ENCODE results near the gene ARRB1. TPM values are rescaled to one million over a fixed set of nuclear protein-coding genes. Genes with fewer than 3 reads are reported as not detected.

Gene ARRB1
- total and polyA plus RNA-seq, 2 of the 13 experiments (the other 11 are each of a cell fraction or from before 2014, with no cell fraction given) = 22.5 to 35.7 TPM

GRCh38 chr11:75241036-75241905 is 110.2 kb downstream of the ARRB1 start (continued):
- TF ChIP-seq CCDC6 (CRISPR knock-in tag; IDR thresholded peaks at IDR 0.05) = peak; percentile 36; the same call in 1 of the 2 replicates
- TF ChIP-seq SPEN (CRISPR knock-in tag; IDR thresholded peaks at IDR 0.05; ENCODE audit: low read depth) = peak; percentile 32; the same call in 1 of the 2 replicates
- TF ChIP-seq SALL2 (CRISPR knock-in tag; IDR thresholded peaks at IDR 0.05) = 0 out of 2 replicates have a peak, but pooled peaks have one; percentile 31
- TF ChIP-seq, protein P1, sequence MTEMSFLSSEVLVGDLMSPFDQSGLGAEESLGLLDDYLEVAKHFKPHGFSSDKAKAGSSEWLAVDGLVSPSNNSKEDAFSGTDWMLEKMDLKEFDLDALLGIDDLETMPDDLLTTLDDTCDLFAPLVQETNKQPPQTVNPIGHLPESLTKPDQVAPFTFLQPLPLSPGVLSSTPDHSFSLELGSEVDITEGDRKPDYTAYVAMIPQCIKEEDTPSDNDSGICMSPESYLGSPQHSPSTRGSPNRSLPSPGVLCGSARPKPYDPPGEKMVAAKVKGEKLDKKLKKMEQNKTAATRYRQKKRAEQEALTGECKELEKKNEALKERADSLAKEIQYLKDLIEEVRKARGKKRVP (CRISPR knock-in tag; IDR thresholded peaks at IDR 0.05) = no peak
- TF ChIP-seq, protein P2, sequence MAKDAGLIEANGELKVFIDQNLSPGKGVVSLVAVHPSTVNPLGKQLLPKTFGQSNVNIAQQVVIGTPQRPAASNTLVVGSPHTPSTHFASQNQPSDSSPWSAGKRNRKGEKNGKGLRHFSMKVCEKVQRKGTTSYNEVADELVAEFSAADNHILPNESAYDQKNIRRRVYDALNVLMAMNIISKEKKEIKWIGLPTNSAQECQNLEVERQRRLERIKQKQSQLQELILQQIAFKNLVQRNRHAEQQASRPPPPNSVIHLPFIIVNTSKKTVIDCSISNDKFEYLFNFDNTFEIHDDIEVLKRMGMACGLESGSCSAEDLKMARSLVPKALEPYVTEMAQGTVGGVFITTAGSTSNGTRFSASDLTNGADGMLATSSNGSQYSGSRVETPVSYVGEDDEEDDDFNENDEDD (CRISPR knock-in tag; IDR thresholded peaks at IDR 0.05; ENCODE audit: borderline replicate concordance) = peak; percentile 74
- peak; percentile 46; the same call in 1 of the 2 replicates for TF ChIP-seq ZSCAN20 (CRISPR knock-in tag; IDR thresholded peaks at IDR 0.05; ENCODE audit: borderline replicate concordance)
- peak; percentile 25; the same call in 1 of the 2 replicates for TF ChIP-seq ZFP91 (CRISPR knock-in tag; IDR thresholded peaks at IDR 0.05; ENCODE audit: borderline replicate concordance)
- peak; percentile 45; the same call in 1 of the 2 replicates for TF ChIP-seq SALL1 (CRISPR knock-in tag; IDR thresholded peaks at IDR 0.05)
- TF ChIP-seq YY1 (IDR thresholded peaks at IDR 0.05; ENCODE audit: insufficient read depth, insufficient replicate concordance, low read depth, low read length) = peak; percentile 91
- TF ChIP-seq CSRNP2 (CRISPR knock-in tag; conservative IDR thresholded peaks at IDR 0.05; ENCODE audit: low read depth) = no peak; the same call in 1 of the 2 replicates
- no peak for TF ChIP-seq DPF2 (CRISPR knock-in tag; IDR thresholded peaks at IDR 0.05; ENCODE audit: borderline replicate concordance, low read depth)
- peak; percentile 31; the same call in 1 of the 2 replicates for TF ChIP-seq GABPB1 (CRISPR knock-in tag; IDR thresholded peaks at IDR 0.05)
- TF ChIP-seq RNF2 (conservative IDR thresholded peaks at IDR 0.05; ENCODE audit: low read depth) = 0 out of 2 replicates have a peak, but pooled peaks have one; percentile 66
- TF ChIP-seq, protein P3, sequence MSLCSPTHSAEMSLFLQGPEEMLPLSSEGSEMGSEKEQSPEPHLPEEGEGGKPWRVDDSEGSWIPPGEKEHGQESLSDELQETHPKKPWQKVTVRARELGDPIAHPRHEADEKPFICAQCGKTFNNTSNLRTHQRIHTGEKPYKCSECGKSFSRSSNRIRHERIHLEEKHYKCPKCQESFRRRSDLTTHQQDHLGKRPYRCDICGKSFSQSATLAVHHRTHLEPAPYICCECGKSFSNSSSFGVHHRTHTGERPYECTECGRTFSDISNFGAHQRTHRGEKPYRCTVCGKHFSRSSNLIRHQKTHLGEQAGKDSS (CRISPR knock-in tag; IDR thresholded peaks at IDR 0.05; ENCODE audit: borderline replicate concordance, low read depth) = 0 out of 2 replicates have a peak, but pooled peaks have one; percentile 48
- peak; percentile 94 for TF ChIP-seq MYPOP (CRISPR knock-in tag; IDR thresholded peaks at IDR 0.05)
- 0 out of 2 replicates have a peak, but pooled peaks have one; percentile 18 for TF ChIP-seq THAP11 (CRISPR knock-in tag; IDR thresholded peaks at IDR 0.05)
- TF ChIP-seq, protein P4, sequence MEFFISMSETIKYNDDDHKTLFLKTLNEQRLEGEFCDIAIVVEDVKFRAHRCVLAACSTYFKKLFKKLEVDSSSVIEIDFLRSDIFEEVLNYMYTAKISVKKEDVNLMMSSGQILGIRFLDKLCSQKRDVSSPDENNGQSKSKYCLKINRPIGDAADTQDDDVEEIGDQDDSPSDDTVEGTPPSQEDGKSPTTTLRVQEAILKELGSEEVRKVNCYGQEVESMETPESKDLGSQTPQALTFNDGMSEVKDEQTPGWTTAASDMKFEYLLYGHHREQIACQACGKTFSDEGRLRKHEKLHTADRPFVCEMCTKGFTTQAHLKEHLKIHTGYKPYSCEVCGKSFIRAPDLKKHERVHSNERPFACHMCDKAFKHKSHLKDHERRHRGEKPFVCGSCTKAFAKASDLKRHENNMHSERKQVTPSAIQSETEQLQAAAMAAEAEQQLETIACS (CRISPR knock-in tag; IDR thresholded peaks at IDR 0.05) = peak; percentile 93
- peak; percentile 10; the same call in 1 of the 2 replicates for TF ChIP-seq ZNF263 (CRISPR knock-in tag; IDR thresholded peaks at IDR 0.05)
